GM12864 (cell line): ENCODE results near the gene CRACDL.

Experiments
- DNase-seq: peaks from one replicate; pipeline ENCODE4 v3.0.0-alpha.2; 2011; ENCODE audit warnings: low read depth
- H3K4me3 ChIP-seq: 2 replicates; pipeline ENCODE4 v1.5.1; 2011; ENCODE audit warnings: mild to moderate bottlenecking, low read depth, low read length, control low read depth
- CTCF ChIP-seq: IDR thresholded peaks from 2 replicates; pipeline ENCODE4 v1.5.1; 2011; ENCODE audit warnings: low read depth, mild to moderate bottlenecking, moderate library complexity, low read length, control low read depth, inconsistent platforms; ENCODE audit errors: missing control alignments

The CRACDL gene

DNA sequence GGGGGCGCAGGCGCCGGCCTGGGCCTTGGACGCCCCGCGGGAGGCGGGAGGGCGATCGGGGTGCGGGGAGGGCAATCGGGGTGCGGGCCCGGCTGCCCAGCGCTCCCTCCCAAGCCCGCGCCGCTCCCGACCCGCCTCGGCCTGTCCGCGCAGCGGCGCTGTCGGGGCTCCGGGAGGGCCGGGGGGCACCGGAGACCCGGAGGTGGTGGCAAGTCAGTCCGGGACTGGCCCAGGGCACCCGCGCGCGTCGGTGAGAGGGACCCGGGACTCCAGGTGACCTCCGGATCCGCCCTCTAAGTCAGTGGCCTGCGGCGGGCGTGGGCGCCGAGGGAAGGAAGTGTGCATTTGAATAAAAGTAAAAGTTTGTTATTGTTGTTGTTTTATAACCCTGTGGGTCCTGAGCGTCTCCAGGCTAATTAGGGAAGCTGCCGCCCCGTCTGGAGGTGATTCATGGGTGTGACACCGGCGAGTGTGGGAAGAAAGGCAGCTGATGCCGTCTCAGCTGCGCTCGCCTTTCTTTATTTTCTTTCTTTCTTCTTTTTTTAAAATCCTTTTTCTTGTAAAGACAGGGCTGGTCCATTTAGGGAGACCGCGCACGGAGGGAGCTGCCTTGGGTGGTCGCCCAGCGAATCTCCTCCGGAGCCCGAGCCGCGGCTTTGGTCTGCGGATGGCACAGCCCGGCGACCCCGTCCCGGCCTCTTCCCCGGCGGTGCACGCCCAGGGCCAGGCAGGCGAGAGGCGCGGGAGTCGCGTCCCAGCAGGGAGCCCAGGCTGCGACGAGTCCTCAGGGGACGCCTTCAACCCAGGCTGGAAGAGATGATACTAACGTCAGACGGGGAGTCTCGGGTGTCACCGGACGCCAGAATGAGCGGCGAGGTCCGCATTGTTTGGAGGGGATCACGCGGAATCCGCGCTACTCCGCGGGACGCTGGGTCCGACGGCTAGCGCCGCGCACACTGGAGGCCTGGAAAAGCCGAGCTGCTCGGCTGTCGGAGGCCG is 627 bp upstream of the CRACDL start:
- no peak for TF ChIP-seq CTCF
- no peak for DNase-seq
- peak overlapping the region; percentile 16; the same call in 1 of the 2 replicates for H3K4me3 ChIP-seq

GRCh38 chr2:98935111-98935770 is 784 bp downstream of the CRACDL start:
- TF ChIP-seq CTCF = no peak
- no peak overlapping the region for H3K4me3 ChIP-seq
- no peak for DNase-seq

- DNase-seq = no peak
- no peak overlapping the region for H3K4me3 ChIP-seq
- TF ChIP-seq CTCF = no peak
These were observed 3.2 kb downstream of the CRACDL start for GRCh38 chr2:98932778-98933343.

GRCh38 chr2:98932164-98932563 is 3.9 kb downstream of the CRACDL start:
- no peak for DNase-seq

DNA sequence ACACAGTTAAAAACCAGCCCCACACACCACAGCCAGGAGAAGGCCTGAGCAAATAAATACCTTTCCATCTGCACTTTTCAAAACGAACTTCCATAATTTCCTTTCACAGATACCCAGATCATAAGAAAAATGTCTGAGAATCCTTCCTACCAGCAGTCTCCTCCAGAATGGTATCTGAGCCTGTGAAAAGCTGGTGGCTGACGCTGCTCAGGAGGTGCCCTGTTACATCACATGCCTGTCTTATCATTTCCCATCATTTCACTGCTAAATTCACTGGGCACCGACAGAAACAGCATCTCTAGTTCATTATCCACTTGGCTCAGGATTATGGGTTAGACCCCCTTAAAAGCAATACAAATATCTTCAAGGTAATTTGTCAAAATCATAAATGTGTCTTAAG is 4.4 kb downstream of the CRACDL start:
- DNase-seq = no peak
- no peak overlapping the region for H3K4me3 ChIP-seq
- TF ChIP-seq CTCF = no peak

More at GRCh38 chr2:98932164-98932563, 3.9 kb downstream of the CRACDL start:
- TF ChIP-seq CTCF = no peak
- H3K4me3 ChIP-seq = no peak overlapping the region

GRCh38 chr2:98929920-98930319 is 6.1 kb downstream of the CRACDL start:
- no peak overlapping the region for H3K4me3 ChIP-seq
- TF ChIP-seq CTCF = no peak
- no peak for DNase-seq
